Measurements from ENCODE around the gene STIM2.
"Not testable (repeated sequence)": the region's sequence is repeated elsewhere in the genome, so short reads cannot be mapped to it uniquely, and the experiment has no call there.

Gene STIM2
- 42.8 to 83.9 reads per million in 2 experiments for total RNA-seq

GRCh38 chr4:26860157-26860921, at the start of gene STIM2:
TSS of gene STIM2 (plus strand) at chr4:26860841.
- peak; percentile 95 for DNase-seq (ENCODE audit: low read depth)

GRCh38 chr4:26811571-26811970, 49.1 kb upstream of the STIM2 start:
- DNase-seq (ENCODE audit: low read depth), result not testable (repeated sequence)

DNA sequence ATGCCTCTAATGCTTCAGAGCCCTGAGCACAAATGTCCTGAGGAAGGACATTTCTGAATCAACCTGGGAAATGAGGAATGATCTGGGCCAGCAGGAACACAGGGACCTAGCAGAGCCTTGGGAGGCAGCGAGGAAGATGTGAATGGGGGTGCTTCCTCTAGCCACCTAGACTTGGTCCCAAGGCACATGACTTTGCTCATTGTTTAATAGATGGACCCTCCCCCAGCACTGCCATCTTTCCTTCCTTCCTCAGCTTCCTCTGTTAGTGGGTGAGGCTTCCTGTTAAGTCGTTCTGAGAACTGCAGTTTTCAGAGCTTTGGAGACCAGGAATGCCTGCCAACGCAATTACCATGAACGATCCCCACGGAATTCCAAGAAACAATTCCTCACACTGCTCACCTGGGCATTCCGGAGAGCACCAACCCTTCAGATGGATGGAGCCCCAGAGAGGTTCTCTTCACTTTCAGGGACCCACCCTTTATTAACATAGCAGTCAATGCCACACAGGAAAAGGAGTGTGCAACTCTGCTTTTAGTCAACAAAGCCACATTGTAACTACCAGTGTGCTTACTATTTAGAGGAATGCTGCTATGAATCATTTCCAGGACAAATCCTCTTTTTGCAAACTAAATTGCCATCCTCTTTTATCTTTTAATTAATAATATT, 48.5 kb upstream of the STIM2 start:
- no peak for DNase-seq (ENCODE audit: low read depth)

DNA sequence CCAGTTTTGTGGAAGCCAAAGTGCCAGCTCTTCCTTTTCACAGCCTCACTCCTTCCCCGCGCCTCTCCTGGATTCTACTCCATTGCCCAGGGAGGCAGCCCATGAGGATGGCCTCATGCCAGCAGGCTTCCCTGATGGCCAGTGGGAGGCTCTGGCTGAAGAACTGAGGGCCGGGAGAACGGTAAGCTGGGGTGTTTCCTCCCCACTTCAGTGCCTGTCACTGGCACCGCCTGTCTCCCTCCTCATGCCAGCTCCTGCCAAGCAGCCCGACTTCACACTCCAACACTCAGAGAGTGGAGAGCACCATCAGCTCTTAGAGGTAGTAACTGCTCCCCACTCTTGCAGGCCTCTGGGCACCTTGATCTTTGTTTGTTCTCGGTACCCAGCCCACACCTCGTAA, 46.9 kb upstream of the STIM2 start:
- no peak for DNase-seq (ENCODE audit: low read depth)

GRCh38 chr4:26815199-26815598, 45.4 kb upstream of the STIM2 start:
- DNase-seq (ENCODE audit: low read depth), result no peak

DNA sequence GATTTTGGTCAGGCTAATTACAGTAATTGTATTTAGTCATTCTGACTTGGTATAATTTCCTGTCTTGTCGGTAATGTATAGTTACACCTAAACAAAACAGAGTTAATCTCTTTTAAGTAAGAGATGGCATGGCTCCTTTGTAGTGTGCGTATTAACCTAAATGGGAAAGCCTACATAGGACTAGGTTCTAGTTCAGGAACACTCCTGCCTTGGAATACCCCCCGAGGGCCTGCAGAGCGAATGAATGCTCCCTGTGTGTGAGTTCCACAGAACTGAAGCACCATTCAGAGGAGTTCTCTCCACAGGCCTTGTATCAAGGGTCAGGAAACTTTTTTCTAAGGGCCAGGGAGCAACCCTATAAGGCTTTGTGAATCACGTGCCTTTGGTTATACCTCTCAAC, 44.9 kb upstream of the STIM2 start:
- no peak for DNase-seq (ENCODE audit: low read depth)

GRCh38 chr4:26819026-26819425, 41.6 kb upstream of the STIM2 start:
- no peak for DNase-seq (ENCODE audit: low read depth)

- no peak for DNase-seq (ENCODE audit: low read depth)
Measured at GRCh38 chr4:26819478-26820095, 41.1 kb upstream of the STIM2 start.

DNA sequence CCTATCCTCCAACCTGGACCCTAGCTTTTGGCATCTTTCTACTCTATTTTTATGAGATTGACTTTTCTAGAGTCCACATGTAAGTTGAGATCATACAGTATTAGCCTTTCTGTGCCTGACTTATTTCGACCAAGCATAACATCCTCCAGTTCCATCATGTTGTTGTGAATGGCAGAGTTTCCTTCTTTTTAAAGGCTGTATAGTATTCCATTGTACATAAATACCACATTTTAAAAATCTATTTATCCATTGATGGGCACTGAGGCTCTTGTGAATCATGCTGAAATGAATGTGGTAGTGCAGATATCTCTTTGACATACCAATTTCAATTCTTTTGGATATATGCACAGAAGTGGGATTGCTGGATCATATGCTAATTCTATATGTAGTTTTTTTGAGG, 40.3 kb upstream of the STIM2 start:
- DNase-seq (ENCODE audit: low read depth), result no peak

DNA sequence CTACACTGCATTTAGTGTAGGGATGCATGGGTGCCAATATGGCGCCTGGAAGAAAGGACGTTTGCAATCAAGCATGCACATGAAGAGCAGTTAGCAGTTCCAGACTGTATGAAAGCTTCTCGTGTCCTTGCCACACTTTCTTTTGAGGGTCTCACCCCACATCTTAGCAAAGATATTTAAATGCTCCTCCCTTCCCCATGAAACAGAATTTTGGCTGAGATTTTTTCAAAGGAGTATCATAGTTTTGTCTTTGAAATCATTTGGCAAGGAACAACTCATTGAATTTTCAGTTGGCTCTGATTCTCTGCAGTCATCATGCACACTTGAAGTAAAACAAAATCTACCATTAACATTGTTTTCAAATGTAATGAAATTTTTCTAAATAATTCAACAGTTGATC, 39.6 kb upstream of the STIM2 start:
- DNase-seq (ENCODE audit: low read depth), result no peak

GRCh38 chr4:26821677-26822503, 38.8 kb upstream of the STIM2 start:
- DNase-seq (ENCODE audit: low read depth), result no peak

- no peak for DNase-seq (ENCODE audit: low read depth)
Measured at GRCh38 chr4:26822546-26822945, 38.1 kb upstream of the STIM2 start.

DNA sequence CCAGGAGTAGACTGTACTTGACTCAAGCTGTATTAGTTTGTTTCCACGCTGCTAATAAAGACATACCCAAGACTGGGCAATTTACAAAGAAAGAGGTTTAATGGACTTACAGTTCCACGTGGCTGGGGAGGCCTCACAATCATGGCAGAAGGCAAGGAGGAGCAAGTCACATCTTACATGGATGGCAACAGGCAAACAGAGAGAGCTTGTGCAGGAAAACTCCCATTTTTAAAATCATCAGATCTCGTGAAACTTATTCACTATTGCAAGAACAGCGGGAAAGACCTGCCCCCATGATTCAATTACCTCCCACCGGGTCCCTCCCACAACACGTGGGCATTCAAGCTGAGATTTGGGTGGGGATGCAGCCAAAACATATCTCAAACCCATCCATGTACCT, 37.7 kb upstream of the STIM2 start:
- DNase-seq (ENCODE audit: low read depth), result not testable (repeated sequence)

- DNase-seq (ENCODE audit: low read depth), result no peak
Measured at GRCh38 chr4:26823583-26823982, 37.1 kb upstream of the STIM2 start.

DNA sequence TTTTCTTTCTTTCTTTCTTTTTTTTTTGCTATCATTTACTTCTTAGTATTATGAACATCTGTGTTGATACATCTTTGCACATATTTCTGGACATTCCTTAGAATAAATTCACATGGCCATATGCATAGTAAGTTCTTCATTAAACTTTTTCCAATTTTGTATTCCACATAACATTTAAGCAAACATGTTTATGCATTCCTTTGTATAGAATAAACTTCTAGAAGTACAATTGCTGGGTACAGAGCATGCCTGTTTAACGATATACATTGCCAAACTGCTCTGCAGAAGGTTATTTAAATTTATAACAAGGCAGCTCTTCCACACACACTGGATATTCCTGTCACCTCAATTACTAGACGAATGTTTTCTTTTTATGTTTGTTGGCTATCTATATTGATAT, 36.0 kb upstream of the STIM2 start:
- DNase-seq (ENCODE audit: low read depth), result no peak

- DNase-seq (ENCODE audit: low read depth), result no peak
Measured at GRCh38 chr4:26826721-26827120, 33.9 kb upstream of the STIM2 start.

- DNase-seq (ENCODE audit: low read depth), result not testable (repeated sequence)
Measured at GRCh38 chr4:26827336-26827735, 33.3 kb upstream of the STIM2 start.

- DNase-seq (ENCODE audit: low read depth), result no peak
Measured at GRCh38 chr4:26827798-26828197, 32.8 kb upstream of the STIM2 start.

GRCh38 chr4:26829018-26829417, 31.6 kb upstream of the STIM2 start:
- no peak for DNase-seq (ENCODE audit: low read depth)

DNA sequence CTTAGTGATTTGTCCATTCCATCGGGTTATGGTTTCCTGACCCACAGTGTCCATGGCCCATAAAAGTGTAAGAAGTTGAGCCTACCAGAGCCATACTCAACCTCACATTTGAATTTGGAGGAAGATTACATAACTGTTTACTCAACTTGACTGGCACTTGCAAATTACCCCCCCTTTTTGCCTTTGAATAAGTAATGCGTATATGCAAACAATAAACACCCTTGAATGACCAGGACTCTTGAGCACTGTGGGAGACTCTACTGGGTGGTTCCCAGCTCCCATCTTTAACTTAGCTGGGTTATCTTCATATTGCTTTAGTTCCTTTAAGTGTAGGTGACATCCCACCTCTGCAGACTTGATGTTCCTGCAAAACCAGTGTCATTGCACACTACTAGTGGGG, 30.6 kb upstream of the STIM2 start:
- no peak for DNase-seq (ENCODE audit: low read depth)

DNA sequence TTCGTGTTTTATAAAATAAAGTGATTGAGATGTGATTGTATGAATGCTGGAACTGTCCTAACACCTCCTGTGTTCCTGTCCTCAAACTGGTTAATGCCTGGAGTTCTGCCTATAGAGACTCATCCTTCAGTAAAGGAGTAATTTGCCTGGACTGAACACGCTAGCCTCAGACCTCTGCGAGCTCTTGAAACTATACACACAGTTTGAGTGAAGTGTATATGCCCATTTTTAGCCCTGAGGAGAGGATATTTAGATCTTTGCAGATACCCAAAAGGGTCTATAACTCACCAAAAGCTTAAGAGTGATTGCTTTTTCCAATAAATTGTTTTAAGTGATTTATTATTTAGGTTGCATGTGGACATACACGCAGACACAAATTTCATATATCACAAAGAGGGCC, 29.9 kb upstream of the STIM2 start:
- DNase-seq (ENCODE audit: low read depth), result no peak

- no peak for DNase-seq (ENCODE audit: low read depth)
Measured at GRCh38 chr4:26836539-26836938, 24.1 kb upstream of the STIM2 start.
